ENCODE results near the gene DLGAP5. TPM values are rescaled to one million over a fixed set of nuclear protein-coding genes. Genes with fewer than 3 reads are reported as not detected.

The DLGAP5 gene
- total and polyA plus RNA-seq, 2 of the 13 experiments (the other 11 are each of a cell fraction or from before 2014, with no cell fraction given): 7.7 to 55.8 TPM

DNA sequence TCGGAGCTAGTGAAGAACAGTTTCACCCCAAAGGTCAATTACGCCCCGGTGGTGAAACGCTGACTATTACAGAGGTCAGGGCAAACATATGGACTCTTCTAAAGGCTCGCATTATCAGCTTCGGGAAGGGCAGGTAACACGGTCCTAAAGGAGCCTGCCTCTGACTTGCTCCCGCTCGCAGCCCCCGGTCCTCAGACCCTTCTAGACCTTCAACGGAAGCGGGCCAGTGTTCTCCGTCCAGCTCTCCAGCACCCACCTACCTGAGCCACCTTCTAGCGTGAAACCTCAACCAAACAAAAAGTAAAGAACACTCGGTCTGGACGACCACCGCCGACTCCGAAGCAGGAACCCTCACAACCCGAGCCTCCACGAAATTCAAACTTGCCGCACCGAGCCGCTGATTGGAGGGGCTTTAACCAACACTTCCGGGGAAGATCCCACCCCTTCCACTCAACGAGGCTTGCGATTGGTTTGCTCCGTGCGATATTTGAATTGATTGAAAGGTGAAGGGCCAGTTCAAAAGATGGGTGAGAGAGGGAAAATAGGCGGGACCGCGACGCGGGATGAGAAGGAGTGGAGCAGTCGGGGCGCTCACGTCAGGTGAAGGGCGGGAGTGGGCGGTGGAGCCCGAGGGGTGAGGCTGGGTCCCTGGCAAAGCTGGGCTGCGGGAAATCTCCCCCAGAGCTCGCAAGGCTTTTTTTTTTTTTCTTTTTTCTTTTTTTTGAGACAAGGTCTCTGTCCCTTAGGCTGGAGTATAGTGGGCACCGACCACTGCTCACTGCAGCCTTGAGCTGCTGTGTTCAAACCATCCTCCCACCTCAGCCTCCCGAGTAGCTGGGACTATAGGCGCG is at the start of gene DLGAP5 (continued):
- TF ChIP-seq, protein P1, sequence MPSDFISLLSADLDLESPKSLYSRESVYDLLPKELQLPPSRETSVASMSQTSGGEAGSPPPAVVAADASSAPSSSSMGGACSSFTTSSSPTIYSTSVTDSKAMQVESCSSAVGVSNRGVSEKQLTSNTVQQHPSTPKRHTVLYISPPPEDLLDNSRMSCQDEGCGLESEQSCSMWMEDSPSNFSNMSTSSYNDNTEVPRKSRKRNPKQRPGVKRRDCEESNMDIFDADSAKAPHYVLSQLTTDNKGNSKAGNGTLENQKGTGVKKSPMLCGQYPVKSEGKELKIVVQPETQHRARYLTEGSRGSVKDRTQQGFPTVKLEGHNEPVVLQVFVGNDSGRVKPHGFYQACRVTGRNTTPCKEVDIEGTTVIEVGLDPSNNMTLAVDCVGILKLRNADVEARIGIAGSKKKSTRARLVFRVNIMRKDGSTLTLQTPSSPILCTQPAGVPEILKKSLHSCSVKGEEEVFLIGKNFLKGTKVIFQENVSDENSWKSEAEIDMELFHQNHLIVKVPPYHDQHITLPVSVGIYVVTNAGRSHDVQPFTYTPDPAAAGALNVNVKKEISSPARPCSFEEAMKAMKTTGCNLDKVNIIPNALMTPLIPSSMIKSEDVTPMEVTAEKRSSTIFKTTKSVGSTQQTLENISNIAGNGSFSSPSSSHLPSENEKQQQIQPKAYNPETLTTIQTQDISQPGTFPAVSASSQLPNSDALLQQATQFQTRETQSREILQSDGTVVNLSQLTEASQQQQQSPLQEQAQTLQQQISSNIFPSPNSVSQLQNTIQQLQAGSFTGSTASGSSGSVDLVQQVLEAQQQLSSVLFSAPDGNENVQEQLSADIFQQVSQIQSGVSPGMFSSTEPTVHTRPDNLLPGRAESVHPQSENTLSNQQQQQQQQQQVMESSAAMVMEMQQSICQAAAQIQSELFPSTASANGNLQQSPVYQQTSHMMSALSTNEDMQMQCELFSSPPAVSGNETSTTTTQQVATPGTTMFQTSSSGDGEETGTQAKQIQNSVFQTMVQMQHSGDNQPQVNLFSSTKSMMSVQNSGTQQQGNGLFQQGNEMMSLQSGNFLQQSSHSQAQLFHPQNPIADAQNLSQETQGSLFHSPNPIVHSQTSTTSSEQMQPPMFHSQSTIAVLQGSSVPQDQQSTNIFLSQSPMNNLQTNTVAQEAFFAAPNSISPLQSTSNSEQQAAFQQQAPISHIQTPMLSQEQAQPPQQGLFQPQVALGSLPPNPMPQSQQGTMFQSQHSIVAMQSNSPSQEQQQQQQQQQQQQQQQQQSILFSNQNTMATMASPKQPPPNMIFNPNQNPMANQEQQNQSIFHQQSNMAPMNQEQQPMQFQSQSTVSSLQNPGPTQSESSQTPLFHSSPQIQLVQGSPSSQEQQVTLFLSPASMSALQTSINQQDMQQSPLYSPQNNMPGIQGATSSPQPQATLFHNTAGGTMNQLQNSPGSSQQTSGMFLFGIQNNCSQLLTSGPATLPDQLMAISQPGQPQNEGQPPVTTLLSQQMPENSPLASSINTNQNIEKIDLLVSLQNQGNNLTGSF (CRISPR knock-in tag; IDR thresholded peaks at IDR 0.05): no peak
- TF ChIP-seq, protein P2, sequence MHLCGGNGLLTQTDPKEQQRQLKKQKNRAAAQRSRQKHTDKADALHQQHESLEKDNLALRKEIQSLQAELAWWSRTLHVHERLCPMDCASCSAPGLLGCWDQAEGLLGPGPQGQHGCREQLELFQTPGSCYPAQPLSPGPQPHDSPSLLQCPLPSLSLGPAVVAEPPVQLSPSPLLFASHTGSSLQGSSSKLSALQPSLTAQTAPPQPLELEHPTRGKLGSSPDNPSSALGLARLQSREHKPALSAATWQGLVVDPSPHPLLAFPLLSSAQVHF (CRISPR knock-in tag; IDR thresholded peaks at IDR 0.05): peak; percentile 89
- TF ChIP-seq ZNF724P (CRISPR knock-in tag; IDR thresholded peaks at IDR 0.05; ENCODE audit: borderline replicate concordance) (no peak), ZNF253 (CRISPR knock-in tag; IDR thresholded peaks at IDR 0.05; ENCODE audit: borderline replicate concordance) (peak; percentile 41; the same call in 1 of the 2 replicates), ZNF335 (CRISPR knock-in tag; IDR thresholded peaks at IDR 0.05) (no peak), ZNF83 (CRISPR knock-in tag; IDR thresholded peaks at IDR 0.05; ENCODE audit: borderline replicate concordance) (no peak), ZNF274 (CRISPR knock-in tag; IDR thresholded peaks at IDR 0.05) (0 out of 2 replicates have a peak, but pooled peaks have one; percentile 40), ZNF44 (CRISPR knock-in tag; IDR thresholded peaks at IDR 0.05) (no peak; the same call in 1 of the 2 replicates), ZNF230 (CRISPR knock-in tag; IDR thresholded peaks at IDR 0.05) (no peak), TGIF2 (CRISPR knock-in tag; IDR thresholded peaks at IDR 0.05) (peak; percentile 96), ZMYM4 (CRISPR knock-in tag; IDR thresholded peaks at IDR 0.05) (peak; percentile 94), ZNF850 (CRISPR knock-in tag; conservative IDR thresholded peaks at IDR 0.05) (0 out of 2 replicates have a peak, but pooled peaks have one; percentile 42), FOXP1 (IDR thresholded peaks at IDR 0.05) (no peak), FOXP1 (CRISPR knock-in tag; IDR thresholded peaks at IDR 0.05) (no peak), ASH2L (IDR thresholded peaks at IDR 0.05; ENCODE audit: insufficient read length, low read depth, low read length) (peak; percentile 75), KLF6 (CRISPR knock-in tag; IDR thresholded peaks at IDR 0.05) (no peak)
- TF ChIP-seq, protein P3, sequence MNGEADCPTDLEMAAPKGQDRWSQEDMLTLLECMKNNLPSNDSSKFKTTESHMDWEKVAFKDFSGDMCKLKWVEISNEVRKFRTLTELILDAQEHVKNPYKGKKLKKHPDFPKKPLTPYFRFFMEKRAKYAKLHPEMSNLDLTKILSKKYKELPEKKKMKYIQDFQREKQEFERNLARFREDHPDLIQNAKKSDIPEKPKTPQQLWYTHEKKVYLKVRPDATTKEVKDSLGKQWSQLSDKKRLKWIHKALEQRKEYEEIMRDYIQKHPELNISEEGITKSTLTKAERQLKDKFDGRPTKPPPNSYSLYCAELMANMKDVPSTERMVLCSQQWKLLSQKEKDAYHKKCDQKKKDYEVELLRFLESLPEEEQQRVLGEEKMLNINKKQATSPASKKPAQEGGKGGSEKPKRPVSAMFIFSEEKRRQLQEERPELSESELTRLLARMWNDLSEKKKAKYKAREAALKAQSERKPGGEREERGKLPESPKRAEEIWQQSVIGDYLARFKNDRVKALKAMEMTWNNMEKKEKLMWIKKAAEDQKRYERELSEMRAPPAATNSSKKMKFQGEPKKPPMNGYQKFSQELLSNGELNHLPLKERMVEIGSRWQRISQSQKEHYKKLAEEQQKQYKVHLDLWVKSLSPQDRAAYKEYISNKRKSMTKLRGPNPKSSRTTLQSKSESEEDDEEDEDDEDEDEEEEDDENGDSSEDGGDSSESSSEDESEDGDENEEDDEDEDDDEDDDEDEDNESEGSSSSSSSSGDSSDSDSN (CRISPR knock-in tag; IDR thresholded peaks at IDR 0.05): no peak; the same call in 1 of the 2 replicates
- TF ChIP-seq, protein P4, sequence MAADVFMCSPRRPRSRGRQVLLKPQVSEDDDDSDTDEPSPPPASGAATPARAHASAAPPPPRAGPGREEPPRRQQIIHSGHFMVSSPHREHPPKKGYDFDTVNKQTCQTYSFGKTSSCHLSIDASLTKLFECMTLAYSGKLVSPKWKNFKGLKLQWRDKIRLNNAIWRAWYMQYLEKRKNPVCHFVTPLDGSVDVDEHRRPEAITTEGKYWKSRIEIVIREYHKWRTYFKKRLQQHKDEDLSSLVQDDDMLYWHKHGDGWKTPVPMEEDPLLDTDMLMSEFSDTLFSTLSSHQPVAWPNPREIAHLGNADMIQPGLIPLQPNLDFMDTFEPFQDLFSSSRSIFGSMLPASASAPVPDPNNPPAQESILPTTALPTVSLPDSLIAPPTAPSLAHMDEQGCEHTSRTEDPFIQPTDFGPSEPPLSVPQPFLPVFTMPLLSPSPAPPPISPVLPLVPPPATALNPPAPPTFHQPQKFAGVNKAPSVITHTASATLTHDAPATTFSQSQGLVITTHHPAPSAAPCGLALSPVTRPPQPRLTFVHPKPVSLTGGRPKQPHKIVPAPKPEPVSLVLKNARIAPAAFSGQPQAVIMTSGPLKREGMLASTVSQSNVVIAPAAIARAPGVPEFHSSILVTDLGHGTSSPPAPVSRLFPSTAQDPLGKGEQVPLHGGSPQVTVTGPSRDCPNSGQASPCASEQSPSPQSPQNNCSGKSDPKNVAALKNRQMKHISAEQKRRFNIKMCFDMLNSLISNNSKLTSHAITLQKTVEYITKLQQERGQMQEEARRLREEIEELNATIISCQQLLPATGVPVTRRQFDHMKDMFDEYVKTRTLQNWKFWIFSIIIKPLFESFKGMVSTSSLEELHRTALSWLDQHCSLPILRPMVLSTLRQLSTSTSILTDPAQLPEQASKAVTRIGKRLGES (CRISPR knock-in tag; IDR thresholded peaks at IDR 0.05; ENCODE audit: borderline replicate concordance): no peak
